Testis (tissue), 2 donors: ENCODE results near the gene CCL28.

Experiments
- CTCF ChIP-seq, 3 experiments: fragments of 450-650 bp in 2 of 3; fragments of 200-600 bp in 1 of 3; sonication (generic) in 1 of 3; IDR thresholded peaks; one replicate each; pipeline ENCODE4 v1.5.1; 2016 to 2019; ENCODE audit warnings: antibody characterized with exemption in 3 of 3, mild to moderate bottlenecking in 2 of 3, moderate library complexity in 1 of 3
- POLR2A ChIP-seq: fragments of 450-650 bp; IDR thresholded peaks from one replicate; pipeline ENCODE4 v1.6.1; 2017; ENCODE audit warnings: antibody characterized with exemption, mild to moderate bottlenecking, moderate library complexity

GRCh38 chr5:43400082-43400481, 12.1 kb downstream of the CCL28 start:
- TF ChIP-seq CTCF (IDR thresholded peaks at IDR 0.05): no peak
- no peak for TF ChIP-seq POLR2A
